SK-N-SH (cell line): ENCODE data around the gene UVRAG. TPM values are rescaled to one million over a fixed set of nuclear protein-coding genes. Genes with fewer than 3 reads are reported as not detected.

Experiments
- CTCF ChIA-PET: fragments of 300-600, 350-600 bp; formaldehyde crosslinking; extraction: SDS; loops from one replicate; lab custom pipeline; 2021; lab: Yijun Ruan, JAX
- POLR2A ChIA-PET: fragments of 350-600 bp; sonication (Branson Sonifier 250); formaldehyde crosslinking; extraction: SDS; loops from one replicate; lab custom pipeline; 2020; ENCODE audit warnings: antibody characterized with exemption, inconsistent platforms; lab: Yijun Ruan, JAX
- DNase-seq: peaks from one replicate; pipeline ENCODE4 v3.0.0; 2012
- H2AFZ ChIP-seq: fragments of 200-600 bp; sonication (generic); 2 replicates; pipeline ENCODE4 v1.8.1; 2016; ENCODE audit warnings: antibody characterized with exemption, mild to moderate bottlenecking, low read depth
- H3F3A ChIP-seq: fragments of 200-600 bp; sonication (generic); replicated peaks from 2 replicates; pipeline ENCODE3; 2016; ENCODE audit warnings: antibody characterized with exemption, mild to moderate bottlenecking; ENCODE audit not compliant: insufficient read depth
- H3K27ac ChIP-seq, 2 experiments: fragments of 200-500 bp in 1 of 2; fragments of 200-600 bp in 1 of 2; sonication (Bioruptor generic) in 1 of 2; sonication (generic), shearing (Covaris generic) in 1 of 2; 2 replicates each; pipeline versions ENCODE4 v1.5.1 to v1.6.1; 2014 to 2016; ENCODE audit warnings: low read depth in 2 of 2, inconsistent platforms in 1 of 2, low read length in 1 of 2, mild to moderate bottlenecking in 1 of 2, mixed read lengths in 1 of 2
- H3K27me3 ChIP-seq: fragments of 200-600 bp; sonication (generic), shearing (Covaris generic); 2 replicates; pipeline ENCODE4 v1.6.1; 2016; ENCODE audit warnings: mixed run types; ENCODE audit not compliant: insufficient read depth
- H3K36me3 ChIP-seq, 2 experiments: fragments of 200-500 bp in 1 of 2; fragments of 200-600 bp in 1 of 2; sonication (Bioruptor generic) in 1 of 2; sonication (generic) in 1 of 2; replicated peaks in 1 of 2; 2 replicates each; pipeline versions ENCODE3 to v1.5.1; 2014 to 2016; ENCODE audit warnings: low read length in 1 of 2, mild to moderate bottlenecking in 1 of 2; ENCODE audit not compliant: insufficient read depth in 2 of 2, control insufficient read depth in 1 of 2
- H3K4me1 ChIP-seq, 2 experiments: fragments of 200-500 bp in 1 of 2; fragments of 200-600 bp in 1 of 2; sonication (Bioruptor generic) in 1 of 2; sonication (generic), shearing (Covaris generic) in 1 of 2; 2 replicates each; pipeline versions ENCODE4 v1.5.1 to v1.6.1; 2014 to 2016; ENCODE audit warnings: low read depth in 1 of 2, low read length in 1 of 2, mixed run types in 1 of 2; ENCODE audit not compliant: insufficient read depth in 2 of 2, control insufficient read depth in 1 of 2
- H3K4me2 ChIP-seq: fragments of 200-600 bp; sonication (generic), shearing (Covaris generic); 2 replicates; pipeline ENCODE4 v1.6.1; 2017; ENCODE audit warnings: mixed run types
- H3K4me3 ChIP-seq, 2 experiments: fragments of 200-500 bp in 1 of 2; fragments of 200-600 bp in 1 of 2; sonication (Bioruptor generic) in 1 of 2; sonication (generic), shearing (Covaris generic) in 1 of 2; 2 replicates each; pipeline versions ENCODE4 v1.5.1 to v1.8.1; 2014 to 2016; ENCODE audit warnings: low read depth in 2 of 2, inconsistent platforms in 1 of 2, low read length in 1 of 2, mild to moderate bottlenecking in 1 of 2, mixed read lengths in 1 of 2, moderate library complexity in 1 of 2
- H3K79me2 ChIP-seq: fragments of 200-600 bp; sonication (generic); 2 replicates; pipeline ENCODE4 v1.8.1; 2017; ENCODE audit warnings: mild to moderate bottlenecking; ENCODE audit not compliant: insufficient read depth
- H3K9ac ChIP-seq: fragments of 200-600 bp; sonication (generic); 2 replicates; pipeline ENCODE4 v1.6.1; 2017; ENCODE audit warnings: mixed run types
- H3K9me2 ChIP-seq: fragments of 200-600 bp; sonication (generic); 2 replicates; pipeline ENCODE4 v1.6.1; 2017; ENCODE audit warnings: mixed run types
- H3K9me3 ChIP-seq: fragments of 200-600 bp; sonication (generic); 2 replicates; pipeline ENCODE4 v1.6.1; 2017; ENCODE audit warnings: mixed run types, mild to moderate bottlenecking, moderate library complexity
- H4K20me1 ChIP-seq: fragments of 200-600 bp; sonication (generic); 2 replicates; pipeline ENCODE4 v1.6.1; 2017; ENCODE audit warnings: mild to moderate bottlenecking, mixed run types; ENCODE audit not compliant: insufficient read depth
- ELF1 ChIP-seq: IDR thresholded peaks from 2 replicates; pipeline ENCODE4 v1.4.0; 2012
- EZH2phosphoT487 ChIP-seq: fragments of 200-600 bp; sonication (generic); IDR thresholded peaks from 2 replicates; pipeline ENCODE4 v1.6.1; 2017; ENCODE audit warnings: low read depth, mixed run types, mild to moderate bottlenecking, antibody characterized with exemption, moderate library complexity, borderline replicate concordance
- FOSL2 ChIP-seq: IDR thresholded peaks from 2 replicates; pipeline ENCODE4 v1.4.0; 2012; ENCODE audit warnings: low read depth, mild to moderate bottlenecking, moderate library complexity, borderline replicate concordance
- GABPA ChIP-seq: IDR thresholded peaks from 2 replicates; pipeline ENCODE4 v1.4.0; 2012; ENCODE audit warnings: low read depth, mild to moderate bottlenecking
- MAX ChIP-seq: IDR thresholded peaks from 2 replicates; pipeline ENCODE4 v1.4.0; 2012; ENCODE audit warnings: low read depth
- MEF2A ChIP-seq: IDR thresholded peaks from 2 replicates; pipeline ENCODE4 v1.4.0; 2012; ENCODE audit warnings: low read depth, borderline replicate concordance
- NFIC ChIP-seq: IDR thresholded peaks from 2 replicates; pipeline ENCODE4 v1.4.0; 2012; ENCODE audit warnings: borderline replicate concordance
- NRF1 ChIP-seq: IDR thresholded peaks from 2 replicates; pipeline ENCODE4 v1.6.1; 2012; ENCODE audit warnings: low read depth, mild to moderate bottlenecking, low read length
- PBX3 ChIP-seq: IDR thresholded peaks from 2 replicates; pipeline ENCODE4; 2012
- RAD21 ChIP-seq: IDR thresholded peaks from 2 replicates; pipeline ENCODE4 v1.6.1; 2012; ENCODE audit warnings: mild to moderate bottlenecking, low read length
- RCOR1 ChIP-seq: fragments of 150-350 bp; IDR thresholded peaks from 2 replicates; pipeline ENCODE4 v1.6.1; 2017; ENCODE audit warnings: antibody characterized with exemption, low read length
- RFX5 ChIP-seq: IDR thresholded peaks from 2 replicates; pipeline ENCODE4 v1.6.1; 2012; ENCODE audit warnings: mild to moderate bottlenecking, improper control_type of control experiment, low read length
- SIN3A ChIP-seq: IDR thresholded peaks from 2 replicates; pipeline ENCODE4 v1.6.1; 2012; ENCODE audit warnings: low read depth, mild to moderate bottlenecking, low read length, moderate library complexity, borderline replicate concordance
- TCF12 ChIP-seq: IDR thresholded peaks from 2 replicates; pipeline ENCODE4 v1.4.0; 2012
- TEAD4 ChIP-seq: IDR thresholded peaks from 2 replicates; pipeline ENCODE4 v1.4.0; 2012; ENCODE audit warnings: mild to moderate bottlenecking, borderline replicate concordance; ENCODE audit not compliant: insufficient read depth
- YY1 ChIP-seq: IDR thresholded peaks from 2 replicates; pipeline ENCODE4 v1.4.0; 2012; ENCODE audit warnings: low read depth, mild to moderate bottlenecking
- WGBS: methylation state at CpG from one replicate; pipeline ENCODE4 v1.1.6; 2017; ENCODE audit warnings: low lambda C conversion rate; 5-methylcytosine and 5-hydroxymethylcytosine counted together
- polyA plus RNA-seq, 3 experiments: library from polyadenylated mRNA; depleted of rRNA; stranded (reverse); fragments of >200 nt; gene quantifications; 2 replicates each; pipeline ENCODE4 v1.2.3, GENCODE V29; 2012
- TF ChIP-seq, protein P1 (sequence below): IDR thresholded peaks from 2 replicates; pipeline ENCODE4 v1.4.0; 2012; ENCODE audit warnings: low read depth, borderline replicate concordance

UVRAG gene
- polyA plus RNA-seq, 1 of the 3 experiments (the other 2 are of a cell fraction), result 5.8 TPM

- TF ChIP-seq MAX (no peak), FOSL2 (no peak), SIN3A (no peak), RCOR1 (no peak), MEF2A (no peak)
Measured at GRCh38 chr11:75839851-75840250, 24.8 kb downstream of the UVRAG start (continued).

- H3F3A ChIP-seq, result no peaks in the 10 kb centered on the region
- H3K4me3 ChIP-seq, result no peak overlapping the region
- H3K27me3 ChIP-seq, result no peaks in the 10 kb centered on the region
- no peak overlapping the region for H2AFZ ChIP-seq
- no peaks in the 10 kb centered on the region for H3K36me3 ChIP-seq
- ChIA-PET POLR2A (no interaction called here), CTCF (interaction anchor here (2.8 to 3.4 kb wide), 2 partner anchors 27 to 38 kb away, joined by 9 to 10 read pairs; no protein-coding TSS in a partner anchor)
- H3K4me1 ChIP-seq, result peaks cover 0 to 8% of the 10 kb centered on the region in 2 experiments; a peak in 3 of 4 replicates
- H3K9me3 ChIP-seq, result no peaks in the 10 kb centered on the region
- H3K79me2 ChIP-seq, result peaks cover 3% of the 10 kb centered on the region; the same call in 1 of the 2 replicates
- TF ChIP-seq, protein P1, sequence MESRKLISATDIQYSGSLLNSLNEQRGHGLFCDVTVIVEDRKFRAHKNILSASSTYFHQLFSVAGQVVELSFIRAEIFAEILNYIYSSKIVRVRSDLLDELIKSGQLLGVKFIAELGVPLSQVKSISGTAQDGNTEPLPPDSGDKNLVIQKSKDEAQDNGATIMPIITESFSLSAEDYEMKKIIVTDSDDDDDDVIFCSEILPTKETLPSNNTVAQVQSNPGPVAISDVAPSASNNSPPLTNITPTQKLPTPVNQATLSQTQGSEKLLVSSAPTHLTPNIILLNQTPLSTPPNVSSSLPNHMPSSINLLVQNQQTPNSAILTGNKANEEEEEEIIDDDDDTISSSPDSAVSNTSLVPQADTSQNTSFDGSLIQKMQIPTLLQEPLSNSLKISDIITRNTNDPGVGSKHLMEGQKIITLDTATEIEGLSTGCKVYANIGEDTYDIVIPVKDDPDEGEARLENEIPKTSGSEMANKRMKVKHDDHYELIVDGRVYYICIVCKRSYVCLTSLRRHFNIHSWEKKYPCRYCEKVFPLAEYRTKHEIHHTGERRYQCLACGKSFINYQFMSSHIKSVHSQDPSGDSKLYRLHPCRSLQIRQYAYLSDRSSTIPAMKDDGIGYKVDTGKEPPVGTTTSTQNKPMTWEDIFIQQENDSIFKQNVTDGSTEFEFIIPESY, result no peak
- TF ChIP-seq TCF12 (no peak), ELF1 (no peak), EZH2phosphoT487 (no peak), RAD21 (no peak)
- H3K27ac ChIP-seq, result no peak overlapping the region
- no peaks in the 10 kb centered on the region for H4K20me1 ChIP-seq
- H3K9me2 ChIP-seq, result no peaks in the 10 kb centered on the region; the same call in 1 of the 2 replicates
- no peak overlapping the region for H3K9ac ChIP-seq
- no peak overlapping the region for H3K4me2 ChIP-seq
- 100% methylated on average over 1 of the region's 1 CpG for WGBS
- no peak for DNase-seq
Measured at GRCh38 chr11:75840522-75840921, 25.5 kb downstream of the UVRAG start.

DNA sequence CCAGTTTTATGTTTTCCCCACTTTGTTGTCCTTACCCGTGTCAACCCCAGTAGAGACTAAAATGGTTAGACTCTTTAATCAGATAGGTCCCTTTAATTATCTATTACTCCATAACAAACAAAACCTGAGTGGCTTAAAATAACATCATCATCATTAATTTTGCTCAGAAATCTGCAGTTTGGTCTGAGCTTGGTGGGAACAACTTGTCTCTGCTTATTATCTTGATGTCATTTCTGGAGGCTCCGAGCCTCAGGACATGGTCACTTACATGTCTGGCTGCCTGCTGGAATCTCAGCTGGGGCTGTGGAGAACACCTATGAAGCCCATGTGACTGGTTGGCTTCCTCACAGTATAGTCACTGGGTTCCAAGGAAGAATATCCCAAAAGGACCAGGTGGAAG is 26.7 kb downstream of the UVRAG start:
- H3K79me2 ChIP-seq, result peaks cover 3% of the 10 kb centered on the region; the same call in 1 of the 2 replicates
- H3K4me1 ChIP-seq, result peaks cover 0 to 8% of the 10 kb centered on the region in 2 experiments; a peak in 3 of 4 replicates
- H3K4me3 ChIP-seq, result no peak overlapping the region
- no peaks in the 10 kb centered on the region for H3K9me3 ChIP-seq
- H3K27ac ChIP-seq, result no peak overlapping the region; a peak in 1 of 4 replicates
- no peak overlapping the region for H3K4me2 ChIP-seq
- DNase-seq, result peak; percentile 34
- TF ChIP-seq RFX5 (no peak), NFIC (no peak), SIN3A (no peak), ELF1 (no peak), YY1 (no peak), GABPA (no peak), MAX (no peak), NRF1 (no peak), TEAD4 (no peak), PBX3 (no peak)
- TF ChIP-seq, all 33 proteins: peak for 0
- no peaks in the 10 kb centered on the region for H3K36me3 ChIP-seq
- no peaks in the 10 kb centered on the region; the same call in 1 of the 2 replicates for H3K9me2 ChIP-seq
- POLR2A ChIA-PET, result no interaction called here
- 81% methylated on average over 1 of the region's 2 CpGs for WGBS
- no peak overlapping the region for H2AFZ ChIP-seq
- H3K9ac ChIP-seq, result no peak overlapping the region
- CTCF ChIA-PET, result interaction anchor here (0.8 to 2.8 kb wide), 3 partner anchors 26 to 214 kb away, joined by 3 to 10 read pairs (median 4); no protein-coding TSS in a partner anchor
- H3K27me3 ChIP-seq, result no peaks in the 10 kb centered on the region
- H4K20me1 ChIP-seq, result no peaks in the 10 kb centered on the region
- no peaks in the 10 kb centered on the region for H3F3A ChIP-seq
